KBM-7 (cell line): ENCODE results near the gene CAMSAP3.
A peak's percentile ranks its signal among the peaks of the same experiment; 100 is the strongest.
"Not testable (repeated sequence)": the region's sequence is repeated elsewhere in the genome, so short reads cannot be mapped to it uniquely, and the experiment has no call there.

Experiments used
- DNase-seq: peaks from one replicate; pipeline ENCODE4 v3.0.0-alpha.2; 2015
- in situ Hi-C: fragments of 300-500 bp; cut with MboI; formaldehyde crosslinking; loops from 2 replicates; pipeline ENCODE4 v1.14.3; 2020; ENCODE audit warnings: low sequenced_read_pairs, low pct_unique_long_range_greater_than_20kb, mixed read lengths

The CAMSAP3 gene

GRCh38 chr19:7575434-7576040 lies 20.1 kb upstream of the CAMSAP3 start:
- in situ Hi-C loops, result no loop called here
- peak; percentile 38 for DNase-seq

- DNase-seq, in situ Hi-C loops: not testable (repeated sequence)
These were observed 18.2 kb upstream of the CAMSAP3 start for GRCh38 chr19:7577422-7577821.

GRCh38 chr19:7578127-7578526 lies 17.5 kb upstream of the CAMSAP3 start:
- in situ Hi-C loops, result no loop called here
- no peak for DNase-seq

GRCh38 chr19:7579182-7579581 lies 16.5 kb upstream of the CAMSAP3 start:
- DNase-seq, result no peak
- in situ Hi-C loops, result no loop called here

GRCh38 chr19:7582446-7582845 lies 13.2 kb upstream of the CAMSAP3 start:
- in situ Hi-C loops, result no loop called here
- no peak for DNase-seq

GRCh38 chr19:7589822-7590221 lies 5.8 kb upstream of the CAMSAP3 start:
- DNase-seq, result no peak
- in situ Hi-C loops, result no loop called here

- DNase-seq, result no peak
- in situ Hi-C loops, result no loop called here
These were observed 5.4 kb upstream of the CAMSAP3 start for GRCh38 chr19:7590256-7590655.

GRCh38 chr19:7596211-7596937 lies 711 bp downstream of the CAMSAP3 start:
- DNase-seq, result no peak
- in situ Hi-C loops, result no loop called here

- DNase-seq, result no peak
- in situ Hi-C loops, result no loop called here
These were observed 2.0 kb downstream of the CAMSAP3 start for GRCh38 chr19:7597689-7598088.

- in situ Hi-C loops, result no loop called here
These were observed 2.5 kb downstream of the CAMSAP3 start for GRCh38 chr19:7598180-7598579.

GRCh38 chr19:7600721-7601120 lies 5.1 kb downstream of the CAMSAP3 start:
- in situ Hi-C loops, result no loop called here
- no peak for DNase-seq

More at GRCh38 chr19:7598180-7598579, 2.5 kb downstream of the CAMSAP3 start:
- no peak for DNase-seq

GRCh38 chr19:7602240-7602934 lies 6.7 kb downstream of the CAMSAP3 start:
- in situ Hi-C loops, result no loop called here
- DNase-seq, result no peak

GRCh38 chr19:7602935-7603497 lies 7.4 kb downstream of the CAMSAP3 start:
- in situ Hi-C loops, result no loop called here

GRCh38 chr19:7603919-7604318 lies 8.3 kb downstream of the CAMSAP3 start:
- no peak for DNase-seq
- in situ Hi-C loops, result no loop called here

More at GRCh38 chr19:7602935-7603497, 7.4 kb downstream of the CAMSAP3 start:
- no peak for DNase-seq

- in situ Hi-C loops, result no loop called here
- peak; percentile 70 for DNase-seq
These were observed 10.0 kb downstream of the CAMSAP3 start for GRCh38 chr19:7605490-7606222.

GRCh38 chr19:7606289-7606688 lies 10.6 kb downstream of the CAMSAP3 start:
- in situ Hi-C loops, result no loop called here
- no peak for DNase-seq

GRCh38 chr19:7607212-7607873 lies 11.7 kb downstream of the CAMSAP3 start:
- DNase-seq, result no peak
- in situ Hi-C loops, result no loop called here

- no peak for DNase-seq
- in situ Hi-C loops, result no loop called here
These were observed 12.4 kb downstream of the CAMSAP3 start for GRCh38 chr19:7607874-7608560.
